K562 (cell line): ENCODE measurements around the gene PBX2. TPM values are rescaled to one million over a fixed set of nuclear protein-coding genes. Genes with fewer than 3 reads are reported as not detected.

Source experiments
- ASH1L ChIP-seq: fragments of 450-650 bp; IDR thresholded peaks from 2 replicates; pipeline ENCODE4 v1.6.1; 2018; ENCODE audit warnings: borderline replicate concordance, mild to moderate bottlenecking, low read depth; ENCODE audit not compliant: partially characterized antibody
- EHMT2 ChIP-seq: fragments of 450-650 bp; IDR thresholded peaks from 2 replicates; pipeline ENCODE4 v1.6.1; 2018; ENCODE audit warnings: antibody characterized with exemption
- EZH2 ChIP-seq: IDR thresholded peaks from 2 replicates; pipeline ENCODE4 v1.6.1; 2012; ENCODE audit warnings: low read depth, mild to moderate bottlenecking, inconsistent platforms, low read length, borderline replicate concordance
- HDAC1 ChIP-seq, 2 experiments: fragments of 450-650 bp; IDR thresholded peaks; 2 replicates each; pipeline ENCODE4 v1.6.1; 2016 to 2017; ENCODE audit warnings: inconsistent platforms in 1 of 2, mild to moderate bottlenecking in 1 of 2, moderate library complexity in 1 of 2
- HNRNPL ChIP-seq: fragments of 200-400 bp; formaldehyde crosslinking; IDR thresholded peaks from 2 replicates; pipeline ENCODE4 v1.6.1; 2017; ENCODE audit warnings: low read depth, mild to moderate bottlenecking, low read length
- MCM5 ChIP-seq: fragments of 450-650 bp; IDR thresholded peaks from 2 replicates; pipeline ENCODE4 v1.6.1; 2016; ENCODE audit warnings: low read depth
- MECOM ChIP-seq: fragments of 250-450 bp; sonication (Bioruptor Pico); IDR thresholded peaks from 2 replicates; pipeline ENCODE4 v1.8.0; 2022; ENCODE audit warnings: inconsistent platforms
- MXI1 ChIP-seq: IDR thresholded peaks from 2 replicates; pipeline ENCODE4 v1.6.1; 2011; ENCODE audit warnings: low read depth, mild to moderate bottlenecking, improper control_type of control experiment, low read length
- NBN ChIP-seq: fragments of 450-650 bp; IDR thresholded peaks from 2 replicates; pipeline ENCODE4 v1.6.1; 2016; ENCODE audit warnings: low read depth, mild to moderate bottlenecking
- NRF1 ChIP-seq, 2 experiments: fragments of 450-650 bp; IDR thresholded peaks in 1 of 2; conservative IDR thresholded peaks in 1 of 2; 2 replicates each; pipeline ENCODE4 v1.6.1; 2014; ENCODE audit warnings: mild to moderate bottlenecking in 2 of 2
- POLR2A ChIP-seq: fragments of 450-650 bp; conservative IDR thresholded peaks from 2 replicates; pipeline ENCODE4 v1.6.1; 2016
- RBM39 ChIP-seq: fragments of 200-400 bp; formaldehyde crosslinking; optimal IDR thresholded peaks from 2 replicates; pipeline ENCODE3; 2018; ENCODE audit warnings: low read depth, low read length
- SMARCA5 ChIP-seq: fragments of 450-650 bp; IDR thresholded peaks from 2 replicates; pipeline ENCODE4 v1.6.1; 2016
- SMARCB1 ChIP-seq: IDR thresholded peaks from 2 replicates; pipeline ENCODE4 v1.6.1; 2011; ENCODE audit warnings: improper control_type of control experiment, low read depth; ENCODE audit not compliant: insufficient read length
- SREBF2 ChIP-seq: sonication (generic); formaldehyde crosslinking; IDR thresholded peaks from 2 replicates; pipeline ENCODE4 v1.4.0; 2020; ENCODE audit warnings: mild to moderate bottlenecking, missing genetic modification reagents
- ZBTB49 ChIP-seq: sonication (generic); formaldehyde crosslinking; IDR thresholded peaks from 2 replicates; pipeline ENCODE4 v1.8.0; 2022; ENCODE audit warnings: missing genetic modification reagents, mild to moderate bottlenecking, borderline replicate concordance
- ZKSCAN8 ChIP-seq: fragments of 200-800 bp; sonication (Bioruptor generic); IDR thresholded peaks from 2 replicates; pipeline ENCODE4 v1.6.1; 2016; ENCODE audit warnings: missing genetic modification characterization, missing compliant biosample characterization
- ZNF23 ChIP-seq: fragments of 250-450 bp; sonication (Bioruptor Pico); IDR thresholded peaks from 2 replicates; pipeline ENCODE4 v1.4.0; 2020; ENCODE audit warnings: mild to moderate bottlenecking
- ZNF3 ChIP-seq: fragments of 250-450 bp; sonication (Bioruptor Pico); IDR thresholded peaks from 2 replicates; pipeline ENCODE4 v1.5.0; 2021; ENCODE audit warnings: mild to moderate bottlenecking, moderate library complexity
- ZNF707 ChIP-seq: fragments of 250-450 bp; sonication (Bioruptor Pico); conservative IDR thresholded peaks from 2 replicates; pipeline ENCODE4 v1.8.0; 2022; ENCODE audit warnings: inconsistent platforms, mild to moderate bottlenecking, moderate library complexity
- polyA plus RNA-seq, 8 experiments: library from polyadenylated mRNA; depleted of rRNA in 4 of 8; stranded (reverse) in 5 of 8; unstranded in 3 of 8; fragments of >200 nt; fragmentation: Nextera tagmentation in 2 of 8; fragmentation: Illumina TruSeq in 1 of 8; extraction: Ambion mirVana in 2 of 8; extraction: Trizol in 1 of 8; gene quantifications; 2 replicates each; pipeline versions ENCODE4 v1.2.1 to v1.2.3, GENCODE V29; 2011 to 2014; ENCODE audit warnings: inconsistent platforms in 1 of 8, missing spikeins in 1 of 8
- total RNA-seq, 7 experiments: library from RNA; depleted of rRNA in 6 of 7; stranded (reverse); fragments of >200 nt in 6 of 7; fragmentation: Illumina TruSeq in 2 of 7; extraction: Trizol in 2 of 7; gene quantifications; 2 replicates each; pipeline versions ENCODE4 v1.2.1 to v1.2.3, GENCODE V29; 2011 to 2021; ENCODE audit warnings: low replicate concordance in 1 of 7
- TF ChIP-seq, protein P1 (sequence below), 2 experiments: fragments of 450-650 bp; IDR thresholded peaks; 2 replicates each; pipeline ENCODE4 v1.6.1; 2016; ENCODE audit warnings: mild to moderate bottlenecking in 2 of 2, borderline replicate concordance in 1 of 2, low read depth in 1 of 2, moderate library complexity in 1 of 2

PBX2 gene
- total and polyA plus RNA-seq, 9 of the 15 experiments (the other 6 are each of a cell fraction or from before 2014, with no cell fraction given): 1.9 to 134 (median 62.5) TPM

- TF ChIP-seq, protein P1, sequence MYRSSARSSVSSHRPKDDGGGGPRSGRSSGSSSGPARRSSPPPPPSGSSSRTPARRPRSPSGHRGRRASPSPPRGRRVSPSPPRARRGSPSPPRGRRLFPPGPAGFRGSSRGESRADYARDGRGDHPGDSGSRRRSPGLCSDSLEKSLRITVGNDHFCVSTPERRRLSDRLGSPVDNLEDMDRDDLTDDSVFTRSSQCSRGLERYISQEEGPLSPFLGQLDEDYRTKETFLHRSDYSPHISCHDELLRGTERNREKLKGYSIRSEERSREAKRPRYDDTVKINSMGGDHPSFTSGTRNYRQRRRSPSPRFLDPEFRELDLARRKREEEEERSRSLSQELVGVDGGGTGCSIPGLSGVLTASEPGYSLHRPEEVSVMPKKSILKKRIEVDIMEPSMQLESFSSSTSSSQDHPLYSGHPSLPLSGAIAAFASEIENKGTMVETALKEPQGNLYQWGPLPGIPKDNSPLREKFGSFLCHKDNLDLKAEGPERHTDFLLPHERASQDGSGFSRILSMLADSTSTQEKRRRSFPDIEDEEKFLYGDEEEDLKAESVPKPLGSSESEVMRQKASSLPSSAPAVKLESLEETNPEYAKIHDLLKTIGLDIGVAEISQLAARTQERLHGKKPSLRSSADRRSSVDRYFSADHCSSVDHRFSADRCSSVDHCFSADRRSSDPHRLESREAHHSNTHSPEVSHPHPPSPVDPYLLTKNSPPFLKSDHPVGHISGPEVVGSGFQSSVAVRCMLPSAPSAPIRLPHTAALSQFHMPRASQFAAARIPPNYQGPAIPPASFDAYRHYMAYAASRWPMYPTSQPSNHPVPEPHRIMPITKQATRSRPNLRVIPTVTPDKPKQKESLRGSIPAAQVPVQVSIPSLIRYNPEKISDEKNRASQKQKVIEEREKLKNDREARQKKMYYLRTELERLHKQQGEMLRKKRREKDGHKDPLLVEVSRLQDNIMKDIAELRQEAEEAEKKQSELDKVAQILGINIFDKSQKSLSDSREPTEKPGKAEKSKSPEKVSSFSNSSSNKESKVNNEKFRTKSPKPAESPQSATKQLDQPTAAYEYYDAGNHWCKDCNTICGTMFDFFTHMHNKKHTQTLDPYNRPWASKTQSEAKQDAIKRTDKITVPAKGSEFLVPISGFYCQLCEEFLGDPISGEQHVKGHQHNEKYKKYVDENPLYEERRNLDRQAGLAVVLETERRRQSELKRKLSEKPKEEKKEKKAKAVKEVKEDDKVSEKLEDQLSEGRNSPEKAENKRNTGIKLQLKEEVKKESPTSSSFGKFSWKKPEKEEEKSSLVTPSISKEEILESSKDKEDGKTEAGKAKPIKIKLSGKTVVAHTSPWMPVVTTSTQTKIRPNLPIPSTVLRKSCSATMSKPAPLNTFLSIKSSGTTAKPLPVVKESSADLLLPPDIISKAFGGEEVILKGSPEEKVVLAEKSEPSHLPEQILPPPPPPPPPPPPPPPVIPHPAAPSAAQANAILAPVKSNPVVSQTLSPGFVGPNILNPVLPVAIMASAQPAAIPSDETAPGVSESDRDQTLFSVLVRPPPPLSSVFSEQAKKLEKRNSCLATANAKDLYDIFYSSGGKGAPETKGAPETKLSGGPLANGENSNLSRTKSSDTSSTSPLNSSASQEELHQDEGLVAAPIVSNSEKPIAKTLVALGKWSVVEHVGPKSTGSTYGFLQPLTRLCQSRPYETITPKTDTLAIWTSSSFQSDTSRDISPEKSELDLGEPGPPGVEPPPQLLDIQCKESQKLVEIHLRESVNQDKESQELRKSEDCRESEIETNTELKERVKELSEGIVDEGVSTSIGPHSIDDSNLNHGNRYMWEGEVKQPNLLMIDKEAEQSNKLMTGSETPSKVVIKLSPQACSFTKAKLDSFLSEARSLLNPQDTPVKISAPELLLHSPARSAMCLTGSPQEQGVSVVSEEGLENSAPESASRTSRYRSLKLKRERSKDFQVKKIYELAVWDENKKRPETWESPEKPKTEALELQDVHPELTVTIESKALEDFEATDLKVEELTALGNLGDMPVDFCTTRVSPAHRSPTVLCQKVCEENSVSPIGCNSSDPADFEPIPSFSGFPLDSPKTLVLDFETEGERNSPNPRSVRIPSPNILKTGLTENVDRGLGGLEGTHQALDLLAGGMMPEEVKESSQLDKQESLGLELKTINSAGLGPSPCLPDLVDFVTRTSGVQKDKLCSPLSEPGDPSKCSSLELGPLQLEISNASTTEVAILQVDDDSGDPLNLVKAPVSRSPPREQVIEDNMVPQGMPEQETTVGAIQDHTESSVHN (IDR thresholded peaks at IDR 0.05; ENCODE audit: borderline replicate concordance in 1 of 2, low read depth in 1 of 2): no peak
- TF ChIP-seq SREBF2 (no peak), ZKSCAN8 (CRISPR knock-in tag) (no peak), ZNF707 (CRISPR knock-in tag) (no peak), NBN (no peak), HNRNPL (no peak), POLR2A (0 out of 2 replicates have a peak, but pooled peaks have one; percentile 64), ZBTB49 (CRISPR knock-in tag) (no peak), SMARCB1 (no peak), ZNF23 (CRISPR knock-in tag) (no peak), SMARCA5 (0 out of 2 replicates have a peak, but pooled peaks have one; percentile 36), RBM39 (peak; percentile 28), EZH2 (no peak), MECOM (CRISPR knock-in tag) (no peak), MCM5 (no peak), ZNF3 (CRISPR knock-in tag) (no peak), EHMT2 (no peak), HDAC1 (IDR thresholded peaks at IDR 0.05) (no peak), MXI1 (no peak), NRF1 (conservative IDR thresholded peaks at IDR 0.05 in 1 of 2, IDR thresholded peaks at IDR 0.05 in 1 of 2) (no peak), ASH1L (no peak)
Measured at GRCh38 chr6:32167154-32167760, 22.7 kb downstream of the PBX2 start (continued).
